OCI-LY3 (cell line): ENCODE measurements around the gene GRM3.

Experiments
- H2AFZ ChIP-seq: fragments of 200-600, 300-600 bp; shearing (Covaris generic); 2 replicates; pipeline ENCODE4 v1.6.0; 2014; ENCODE audit warnings: antibody characterized with exemption, low read depth, low read length
- H3K27ac ChIP-seq: fragments of 200-600, 300-600 bp; sonication (generic); 2 replicates; pipeline ENCODE4 v1.5.1; 2014; ENCODE audit warnings: mild to moderate bottlenecking, low read length, moderate library complexity, mixed read lengths
- H3K27me3 ChIP-seq: fragments of 200-600, 300-600 bp; sonication (generic); 2 replicates; pipeline ENCODE4 v1.6.1; 2014; ENCODE audit warnings: low read depth, low read length, mixed read lengths
- H3K36me3 ChIP-seq: fragments of 200-600, 300-600 bp; sonication (generic); replicated peaks from 2 replicates; pipeline ENCODE3; 2014; ENCODE audit warnings: low read depth, low read length, mixed read lengths
- H3K4me1 ChIP-seq: fragments of 300-600, 200-600 bp; sonication (generic); 2 replicates; pipeline ENCODE4 v1.6.1; 2014; ENCODE audit warnings: low read length, mixed read lengths
- H3K4me2 ChIP-seq: fragments of 200-600, 300-600 bp; sonication (generic); 2 replicates; pipeline ENCODE4 v1.6.1; 2014; ENCODE audit warnings: low read length, mixed read lengths
- H3K4me3 ChIP-seq: fragments of 300-600, 200-600 bp; sonication (generic); 2 replicates; pipeline ENCODE4 v1.5.1; 2014; ENCODE audit warnings: antibody characterized with exemption, mild to moderate bottlenecking, low read length, moderate library complexity
- H3K79me2 ChIP-seq: fragments of 300-600, 200-600 bp; shearing (Covaris generic); 2 replicates; pipeline ENCODE4 v1.6.1; 2014; ENCODE audit warnings: mild to moderate bottlenecking, low read length, mixed read lengths
- H3K9ac ChIP-seq: fragments of 300-600, 200-600 bp; shearing (Covaris generic); 2 replicates; pipeline ENCODE4 v1.6.0; 2014; ENCODE audit warnings: mild to moderate bottlenecking, low read length, moderate library complexity
- H3K9me3 ChIP-seq: fragments of 200-600, 300-600 bp; shearing (Covaris generic); 2 replicates; pipeline ENCODE4 v1.6.1; 2014; ENCODE audit warnings: low read length, mixed read lengths; ENCODE audit not compliant: insufficient read depth
- H4K20me1 ChIP-seq: fragments of 200-600, 300-600 bp; sonication (generic); 2 replicates; pipeline ENCODE4 v1.6.1; 2016; ENCODE audit warnings: low read length, mixed read lengths; ENCODE audit not compliant: insufficient read depth
- EZH2phosphoT487 ChIP-seq: fragments of 200-600 bp; shearing (Covaris generic); IDR thresholded peaks from 2 replicates; pipeline ENCODE4 v1.6.1; 2018; ENCODE audit warnings: antibody characterized with exemption, mixed run types, low read depth
- TF ChIP-seq, protein P1 (sequence below): fragments of 200-600, 300-600 bp; sonication (generic); IDR thresholded peaks from 2 replicates; pipeline ENCODE4 v1.5.1; 2014; ENCODE audit warnings: antibody characterized with exemption, low read length, low read depth

Gene GRM3

DNA sequence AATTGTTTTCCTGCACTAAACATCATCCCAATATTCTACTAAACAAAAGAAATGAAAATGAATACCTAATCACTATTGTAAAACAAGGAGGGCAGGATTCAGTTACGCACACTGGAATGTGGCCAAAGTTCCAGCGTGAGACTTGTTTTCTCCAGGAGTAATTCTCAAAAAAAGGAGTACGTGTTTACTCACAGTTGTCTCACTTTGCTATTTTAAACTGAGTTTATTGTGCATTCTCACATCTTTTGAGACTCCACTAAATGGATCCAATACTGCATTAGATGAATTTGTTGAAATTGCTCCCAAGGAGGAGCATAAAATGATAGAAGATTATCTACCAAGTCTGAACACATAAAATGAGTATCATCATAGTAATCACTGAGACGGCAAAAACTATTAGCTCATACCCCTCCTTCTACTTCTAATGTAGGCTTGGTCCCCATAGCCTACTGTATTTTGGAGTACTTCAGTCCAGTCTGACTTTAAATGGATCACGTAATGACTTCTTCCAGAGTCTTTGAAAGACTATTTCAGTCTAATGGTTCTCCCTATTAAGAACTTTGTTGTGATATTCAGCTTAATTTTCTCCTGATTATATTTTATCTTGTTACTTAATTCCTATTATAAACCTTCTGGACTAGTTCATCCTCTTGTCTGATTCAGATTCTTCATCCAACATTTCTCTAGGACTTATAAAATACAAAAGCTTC, 3.8 kb downstream of the GRM3 start:
- Histone ChIP-seq H3K4me1 (no peaks in the 10 kb centered on the region), H3K9me3 (no peaks in the 10 kb centered on the region), H3K9ac (no peak overlapping the region), H3K27ac (no peak overlapping the region), H3K4me3 (no peak overlapping the region), H2AFZ (no peak overlapping the region), H3K79me2 (no peaks in the 10 kb centered on the region), H3K36me3 (no peaks in the 10 kb centered on the region), H4K20me1 (no peaks in the 10 kb centered on the region), H3K27me3 (no peaks in the 10 kb centered on the region), H3K4me2 (no peak overlapping the region)
- no peak for TF ChIP-seq EZH2phosphoT487
- TF ChIP-seq, protein P1, sequence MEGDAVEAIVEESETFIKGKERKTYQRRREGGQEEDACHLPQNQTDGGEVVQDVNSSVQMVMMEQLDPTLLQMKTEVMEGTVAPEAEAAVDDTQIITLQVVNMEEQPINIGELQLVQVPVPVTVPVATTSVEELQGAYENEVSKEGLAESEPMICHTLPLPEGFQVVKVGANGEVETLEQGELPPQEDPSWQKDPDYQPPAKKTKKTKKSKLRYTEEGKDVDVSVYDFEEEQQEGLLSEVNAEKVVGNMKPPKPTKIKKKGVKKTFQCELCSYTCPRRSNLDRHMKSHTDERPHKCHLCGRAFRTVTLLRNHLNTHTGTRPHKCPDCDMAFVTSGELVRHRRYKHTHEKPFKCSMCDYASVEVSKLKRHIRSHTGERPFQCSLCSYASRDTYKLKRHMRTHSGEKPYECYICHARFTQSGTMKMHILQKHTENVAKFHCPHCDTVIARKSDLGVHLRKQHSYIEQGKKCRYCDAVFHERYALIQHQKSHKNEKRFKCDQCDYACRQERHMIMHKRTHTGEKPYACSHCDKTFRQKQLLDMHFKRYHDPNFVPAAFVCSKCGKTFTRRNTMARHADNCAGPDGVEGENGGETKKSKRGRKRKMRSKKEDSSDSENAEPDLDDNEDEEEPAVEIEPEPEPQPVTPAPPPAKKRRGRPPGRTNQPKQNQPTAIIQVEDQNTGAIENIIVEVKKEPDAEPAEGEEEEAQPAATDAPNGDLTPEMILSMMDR, result no peak

GRCh38 chr7:86648169-86648568, 4.5 kb downstream of the GRM3 start:
- no peaks in the 10 kb centered on the region for H3K79me2 ChIP-seq
- no peaks in the 10 kb centered on the region for H4K20me1 ChIP-seq
- no peaks in the 10 kb centered on the region for H3K9me3 ChIP-seq
- H3K9ac ChIP-seq, result no peak overlapping the region
- H3K36me3 ChIP-seq, result no peaks in the 10 kb centered on the region
- no peaks in the 10 kb centered on the region for H3K4me1 ChIP-seq
- no peak overlapping the region for H2AFZ ChIP-seq
- no peak overlapping the region for H3K4me2 ChIP-seq
- no peaks in the 10 kb centered on the region for H3K27me3 ChIP-seq
- no peak overlapping the region for H3K4me3 ChIP-seq
- H3K27ac ChIP-seq, result no peak overlapping the region
- TF ChIP-seq, protein P1, result no peak
- no peak for TF ChIP-seq EZH2phosphoT487

DNA sequence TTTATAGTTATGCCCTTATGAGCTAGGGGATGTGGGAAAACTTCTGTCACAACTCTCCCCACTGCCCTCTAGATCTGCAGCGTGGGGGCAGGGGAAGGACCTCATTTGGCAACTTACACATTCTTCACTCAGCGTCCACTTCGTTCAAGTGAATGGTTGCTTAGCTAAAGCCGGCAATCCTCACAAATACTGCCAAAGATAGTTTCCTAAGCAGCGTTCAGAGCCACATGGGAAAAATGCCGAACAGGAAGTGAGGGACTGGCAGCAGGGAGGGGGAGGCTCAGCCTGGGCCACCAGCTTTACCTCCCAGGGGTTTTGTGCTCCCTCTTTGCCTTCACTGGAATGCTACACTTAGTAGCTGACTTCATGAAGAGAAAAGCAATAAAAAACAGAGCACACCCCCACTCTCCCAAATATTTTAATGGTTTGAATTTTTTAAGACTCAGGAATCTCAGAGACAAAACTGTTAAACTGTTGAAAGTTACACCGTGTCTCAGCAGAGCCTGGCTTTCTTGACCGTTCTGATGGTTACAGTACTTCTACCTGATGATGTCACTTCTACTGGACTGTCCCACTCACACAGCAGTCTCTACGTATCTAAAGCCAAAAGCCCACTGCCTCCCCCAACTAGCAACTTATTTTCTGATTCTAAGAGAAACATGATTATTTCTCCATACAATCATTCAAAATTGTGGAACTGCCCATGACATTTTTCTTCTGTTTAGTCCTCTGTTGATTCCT, 10.4 kb downstream of the GRM3 start:
- Histone ChIP-seq H2AFZ (no peak overlapping the region), H3K27me3 (no peaks in the 10 kb centered on the region), H3K4me2 (no peak overlapping the region), H3K4me3 (no peak overlapping the region), H4K20me1 (no peaks in the 10 kb centered on the region), H3K36me3 (no peaks in the 10 kb centered on the region), H3K9me3 (no peaks in the 10 kb centered on the region), H3K9ac (no peak overlapping the region), H3K27ac (no peak overlapping the region), H3K4me1 (no peaks in the 10 kb centered on the region), H3K79me2 (no peaks in the 10 kb centered on the region)
- TF ChIP-seq, protein P1, result no peak
- no peak for TF ChIP-seq EZH2phosphoT487

- H3K27me3 ChIP-seq, result no peaks in the 10 kb centered on the region
- H3K4me3 ChIP-seq, result no peak overlapping the region
- no peak for TF ChIP-seq EZH2phosphoT487
- TF ChIP-seq, protein P1, result no peak
- H3K79me2 ChIP-seq, result no peaks in the 10 kb centered on the region
- H2AFZ ChIP-seq, result no peak overlapping the region
- H3K9me3 ChIP-seq, result no peaks in the 10 kb centered on the region
- no peak overlapping the region for H3K4me2 ChIP-seq
- H4K20me1 ChIP-seq, result no peaks in the 10 kb centered on the region
- no peaks in the 10 kb centered on the region for H3K36me3 ChIP-seq
- no peak overlapping the region for H3K9ac ChIP-seq
- no peaks in the 10 kb centered on the region for H3K4me1 ChIP-seq
- no peak overlapping the region for H3K27ac ChIP-seq
These were observed 14.2 kb downstream of the GRM3 start for GRCh38 chr7:86657948-86658347.
